Stimulated activated CD4-positive, alpha-beta T cell treated with anti-CD3 and anti-CD28 coated beads, TNF-alpha, amount 100 ng/mL, for 4 hours (primary cell): ENCODE data around the gene DONSON.
"Not testable (repeated sequence)": the region's sequence is repeated elsewhere in the genome, so short reads cannot be mapped to it uniquely, and the experiment has no call there.

ENCODE experiments used
- DNase-seq, 3 experiments: peaks; one replicate each; pipeline ENCODE4 v3.0.0-alpha.2; 2020; ENCODE audit warnings: low read depth in 3 of 3

DONSON gene

GRCh38 chr21:33588485-33589335 lies at the start of gene DONSON:
Gene DONSON (minus strand): TSS chr21:33588684. CDS start chr21:33588641, 43 bp downstream.
- peak; percentile 77 to 83 (median 79) for DNase-seq

- no peak for DNase-seq
Measured at GRCh38 chr21:33634254-33634653, 45.8 kb upstream of the DONSON start.

GRCh38 chr21:33626151-33626550 lies 37.7 kb upstream of the DONSON start:
- DNase-seq = not testable (repeated sequence)

GRCh38 chr21:33622253-33622652 lies 33.8 kb upstream of the DONSON start:
- DNase-seq = no peak

GRCh38 chr21:33619726-33620125 lies 31.2 kb upstream of the DONSON start:
- DNase-seq = no peak

GRCh38 chr21:33618407-33618806 lies 29.9 kb upstream of the DONSON start:
- DNase-seq = no peak

- DNase-seq = not testable (repeated sequence)
Measured at GRCh38 chr21:33617565-33617964, 29.1 kb upstream of the DONSON start.

- no peak for DNase-seq
Measured at GRCh38 chr21:33611006-33611744, 22.7 kb upstream of the DONSON start.

- DNase-seq = no peak
Measured at GRCh38 chr21:33608559-33608958, 20.1 kb upstream of the DONSON start.

GRCh38 chr21:33598051-33598450 lies 9.6 kb upstream of the DONSON start:
- no peak for DNase-seq

- no peak for DNase-seq
Measured at GRCh38 chr21:33587792-33588484, 546 bp downstream of the DONSON start.

GRCh38 chr21:33586927-33587326 lies 1.6 kb downstream of the DONSON start:
- DNase-seq = no peak

GRCh38 chr21:33584455-33584854 lies 4.0 kb downstream of the DONSON start:
- no peak for DNase-seq

GRCh38 chr21:33578959-33579542 lies 9.4 kb downstream of the DONSON start:
- no peak for DNase-seq

- DNase-seq = no peak
Measured at GRCh38 chr21:33578214-33578613, 10.3 kb downstream of the DONSON start.

- not testable (repeated sequence) for DNase-seq
Measured at GRCh38 chr21:33576741-33577141, 11.7 kb downstream of the DONSON start.

GRCh38 chr21:33572350-33572749 lies 16.1 kb downstream of the DONSON start:
- no peak for DNase-seq

- DNase-seq = no peak
Measured at GRCh38 chr21:33569991-33570390, 18.5 kb downstream of the DONSON start.

- DNase-seq = no peak
Measured at GRCh38 chr21:33568448-33568847, 20.0 kb downstream of the DONSON start.

GRCh38 chr21:33567914-33568313 lies 20.6 kb downstream of the DONSON start:
- DNase-seq = no peak

GRCh38 chr21:33566514-33566913 lies 22.0 kb downstream of the DONSON start:
- no peak for DNase-seq

- no peak for DNase-seq
Measured at GRCh38 chr21:33562389-33562788, 26.1 kb downstream of the DONSON start.
